CD4-positive, alpha-beta memory T cell (primary cell): Measurements from ENCODE around the gene GPI. TPM values are rescaled to one million over a fixed set of nuclear protein-coding genes. Genes with fewer than 3 reads are reported as not detected.
A peak's percentile ranks its signal among the peaks of the same experiment; 100 is the strongest.

Source experiments
- CTCF ChIA-PET: fragments of 350-600 bp; sonication (Branson Sonifier 250); formaldehyde crosslinking; loops from one replicate; lab custom pipeline; 2021; ENCODE audit warnings: inconsistent platforms; ENCODE audit not compliant: partially characterized antibody; lab: Charles Lee
- POLR2A ChIA-PET: fragments of 350-600 bp; sonication (Branson Sonifier 250); formaldehyde crosslinking; loops from one replicate; lab custom pipeline; 2021; ENCODE audit not compliant: partially characterized antibody; lab: Charles Lee
- DNase-seq, 5 donors: peaks; one replicate each; pipeline versions ENCODE4 v3.0.0 to v3.0.0-alpha.2; 2020 to 2022; ENCODE audit warnings: mixed read lengths in 1 of 5
- H3K27ac ChIP-seq: one replicate; pipeline ENCODE4 v1.7.0; 2013; ENCODE audit warnings: low read depth, low read length
- H3K27me3 ChIP-seq: 2 replicates; pipeline ENCODE4 v1.7.0; 2013; ENCODE audit warnings: mild to moderate bottlenecking, low read length, moderate library complexity; ENCODE audit not compliant: insufficient read depth
- H3K36me3 ChIP-seq: 2 replicates; pipeline ENCODE4 v1.7.0; 2013; ENCODE audit warnings: mild to moderate bottlenecking, low read length, moderate library complexity; ENCODE audit not compliant: insufficient read depth
- H3K4me1 ChIP-seq: 2 replicates; pipeline ENCODE4 v1.7.0; 2013; ENCODE audit warnings: mild to moderate bottlenecking, low read length, moderate library complexity; ENCODE audit not compliant: insufficient read depth
- H3K4me3 ChIP-seq, 2 donors: one replicate each; pipeline ENCODE4 v1.7.0; 2013; ENCODE audit warnings: low read length in 2 of 2, mild to moderate bottlenecking in 1 of 2
- H3K9me3 ChIP-seq, 2 donors: one replicate each; pipeline ENCODE4 v1.7.0; 2013; ENCODE audit warnings: low read length in 2 of 2, control low read depth in 1 of 2; ENCODE audit not compliant: control insufficient read depth in 1 of 2
- H3K27ac Mint-ChIP-seq, 7 donors: one replicate each; pipeline ENCODE4 v1.8.0; 2020 to 2021; ENCODE audit warnings: mixed read lengths in 7 of 7, mild to moderate bottlenecking in 6 of 7, inconsistent platforms in 3 of 7, moderate library complexity in 3 of 7
- H3K27me3 Mint-ChIP-seq, 2 donors: one replicate each; pipeline ENCODE4 v1.8.0; 2020 to 2021; ENCODE audit warnings: mixed read lengths in 2 of 2
- H3K36me3 Mint-ChIP-seq, 2 donors: one replicate each; pipeline ENCODE4 v1.8.0; 2020 to 2021; ENCODE audit warnings: mixed read lengths in 2 of 2, inconsistent platforms in 1 of 2, mild to moderate bottlenecking in 1 of 2
- H3K4me1 Mint-ChIP-seq, 4 donors: one replicate each; pipeline ENCODE4 v1.8.0; 2020 to 2021; ENCODE audit warnings: mixed read lengths in 4 of 4, mild to moderate bottlenecking in 1 of 4
- H3K4me3 Mint-ChIP-seq, 8 donors: one replicate each; pipeline ENCODE4 v1.8.0; 2020 to 2021; ENCODE audit warnings: mixed read lengths in 8 of 8, mild to moderate bottlenecking in 7 of 8, moderate library complexity in 6 of 8, inconsistent platforms in 3 of 8
- H3K9me3 Mint-ChIP-seq, 8 donors: one replicate each; pipeline ENCODE4 v1.8.0; 2020 to 2021; ENCODE audit warnings: mixed read lengths in 8 of 8, mild to moderate bottlenecking in 5 of 8, inconsistent platforms in 3 of 8, moderate library complexity in 1 of 8
- intact Hi-C: fragments of 100-400 bp; cut with micrococcal nuclease; formaldehyde crosslinking; loops from one replicate; pipeline ENCODE4 v1.15.1; 2023
- polyA plus RNA-seq, 2 donors: library from polyadenylated mRNA; unstranded; fragments of 300-500 nt; fragmentation: Illumina TruSeq; gene quantifications; one replicate each; pipeline ENCODE4 v1.2.3, GENCODE V29; 2021
- total RNA-seq, 2 experiments: library from RNA; stranded (reverse); gene quantifications; one replicate each; pipeline ENCODE4 v1.2.3, GENCODE V29; 2021

Gene GPI
- 100 to 1,000 TPM; 121 to 127 TPM for total RNA-seq
- polyA plus RNA-seq, result 100 to 1,000 TPM; 127 to 156 TPM

DNA sequence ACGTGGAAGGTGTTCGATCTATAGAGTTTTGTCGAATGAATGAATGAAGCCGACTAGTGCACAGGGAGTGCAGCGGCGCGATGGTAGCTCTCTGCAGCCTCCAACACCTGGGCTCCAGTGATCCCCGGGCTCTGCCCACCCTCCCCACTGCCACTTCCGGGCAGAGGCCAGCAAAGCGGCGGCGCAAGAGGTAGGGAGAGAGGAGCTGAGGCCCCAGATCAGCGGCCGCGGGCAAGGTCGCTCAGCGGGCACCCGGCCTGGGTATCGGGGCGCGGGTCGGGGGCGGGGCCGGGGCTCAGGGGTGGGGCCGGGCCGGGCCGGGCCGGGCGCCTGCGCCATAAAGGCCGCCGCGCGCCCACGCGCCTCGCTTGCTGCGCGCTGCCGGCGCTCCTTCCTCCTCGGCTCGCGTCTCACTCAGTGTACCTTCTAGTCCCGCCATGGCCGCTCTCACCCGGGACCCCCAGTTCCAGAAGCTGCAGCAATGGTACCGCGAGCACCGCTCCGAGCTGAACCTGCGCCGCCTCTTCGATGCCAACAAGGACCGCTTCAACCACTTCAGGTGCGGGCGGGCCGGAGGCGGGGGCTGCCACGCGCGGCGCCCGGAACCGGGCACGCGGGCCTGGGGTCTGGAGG lies at the start of gene GPI:
GPI (plus strand) TSS at position 367 of the 633 bp plus-strand sequence; CDS start at position 438, 71 bp downstream.
- no peaks in the 10 kb centered on the region for H3K27me3 Mint-ChIP-seq
- H3K27ac ChIP-seq, result peak within 1 kb of the TSS; percentile 62
- intact Hi-C loops, result loop anchor here (2.0 to 5.0 kb wide), 2 partner anchors 14 to 193 kb away; partner anchors contain the start of gene LSM14A
- peaks cover 38% of the 10 kb centered on the region for H3K4me1 ChIP-seq
- peaks cover 13 to 38% of the 10 kb centered on the region in 2 donors for H3K36me3 Mint-ChIP-seq
- no peaks in the 10 kb centered on the region for H3K9me3 Mint-ChIP-seq
- peaks cover 24 to 45% (median 34%) of the 10 kb centered on the region in 4 donors for H3K4me1 Mint-ChIP-seq
- H3K27ac Mint-ChIP-seq, result peak within 1 kb of the TSS; percentile 83 to 95 (median 90)
- no peaks in the 10 kb centered on the region for H3K27me3 ChIP-seq
- DNase-seq, result peak; percentile 59 to 68 (median 61)
- peak within 1 kb of the TSS; percentile 91 to 99 (median 98) for H3K4me3 Mint-ChIP-seq
- H3K36me3 ChIP-seq, result peaks cover 19% of the 10 kb centered on the region
- H3K4me3 ChIP-seq, result peak within 1 kb of the TSS; percentile 76
- ChIA-PET CTCF (interaction anchor here (1.3 kb wide), 1 partner anchor 18 kb away, joined by 4 read pairs; no protein-coding TSS in a partner anchor), POLR2A (interaction anchor here (0.6 to 2.9 kb wide), 7 partner anchors 11 to 192 kb away, joined by 3 to 13 read pairs (median 6); partner anchors contain the start of genes LSM14A and UBA2)
- H3K9me3 ChIP-seq, result no peaks in the 10 kb centered on the region

DNA sequence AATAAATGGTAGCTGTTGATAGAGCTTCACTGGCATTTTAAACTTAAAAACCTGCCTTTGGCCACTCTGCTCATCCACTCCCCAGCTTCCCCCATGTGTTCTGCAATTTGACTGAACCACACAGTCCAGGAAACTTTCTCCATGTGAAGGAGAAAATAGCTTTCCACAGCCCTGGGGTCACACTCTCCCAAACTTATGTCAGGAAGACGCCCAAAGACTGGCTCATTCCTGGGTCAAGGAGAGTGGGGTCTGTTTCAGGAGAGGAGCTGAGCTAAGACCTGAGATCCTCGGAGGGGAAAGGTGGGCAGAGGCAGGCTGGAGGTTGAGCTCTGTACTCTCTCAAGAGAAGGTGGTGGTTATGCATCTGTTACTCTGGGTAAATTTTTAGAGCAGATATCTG lies 48.7 kb upstream of the GPI start:
- H3K4me3 ChIP-seq, result no peak overlapping the region
- peak overlapping the region; percentile 7 for H3K27ac ChIP-seq
- peaks cover 32 to 55% (median 48%) of the 10 kb centered on the region in 4 donors for H3K4me1 Mint-ChIP-seq
- peaks cover 13 to 19% of the 10 kb centered on the region in 2 donors for H3K36me3 Mint-ChIP-seq
- peak overlapping the region in 6 of 7 donors; percentile 29 to 88 (median 57) for H3K27ac Mint-ChIP-seq
- H3K36me3 ChIP-seq, result no peaks in the 10 kb centered on the region
- peaks cover 30% of the 10 kb centered on the region for H3K4me1 ChIP-seq
- intact Hi-C loops, result no loop called here
- H3K9me3 ChIP-seq, result no peaks in the 10 kb centered on the region
- ChIA-PET CTCF (interaction anchor here (0.5 to 2.1 kb wide), 7 partner anchors 15 to 53 kb away, joined by 3 to 7 read pairs (median 3); no protein-coding TSS in a partner anchor), POLR2A (interaction anchor here (0.9 kb wide), 1 partner anchor 97 kb away, joined by 3 read pairs; no protein-coding TSS in a partner anchor)
- peak overlapping the region in 2 of 8 donors; percentile 4 to 34 for H3K4me3 Mint-ChIP-seq
- H3K27me3 ChIP-seq, result no peaks in the 10 kb centered on the region
- H3K27me3 Mint-ChIP-seq, result no peaks in the 10 kb centered on the region
- H3K9me3 Mint-ChIP-seq, result no peaks in the 10 kb centered on the region
- DNase-seq, result no peak

DNA sequence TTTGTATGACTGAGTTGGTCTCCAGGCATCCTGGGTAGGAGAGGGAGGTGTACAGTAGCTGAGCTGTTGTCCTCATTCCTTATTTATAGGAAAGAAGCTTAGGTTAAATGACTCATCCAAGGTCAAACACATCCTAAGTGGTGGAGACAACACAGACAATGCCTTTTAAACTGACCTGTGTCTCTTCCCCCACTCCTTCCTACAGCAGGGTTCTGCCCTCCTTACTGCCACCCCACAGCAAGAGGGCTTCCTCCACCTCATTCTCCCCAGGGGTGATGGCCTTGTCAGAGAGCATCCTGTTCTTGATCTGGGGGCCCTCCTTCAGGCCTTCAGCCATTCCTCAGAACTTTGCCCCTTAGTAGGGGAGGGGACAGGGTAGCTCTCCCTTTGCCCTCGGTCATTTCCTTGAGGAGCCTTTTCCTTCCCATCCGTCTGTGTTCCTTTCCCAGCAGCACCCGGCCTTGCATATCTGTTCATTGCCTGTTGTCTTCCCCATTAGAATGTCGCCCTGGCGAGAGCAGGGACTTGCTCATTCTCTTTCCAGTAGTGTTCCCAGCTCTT lies 48.2 kb upstream of the GPI start:
- Histone ChIP-seq H3K36me3 (no peaks in the 10 kb centered on the region), H3K27me3 (no peaks in the 10 kb centered on the region), H3K4me1 (peaks cover 30% of the 10 kb centered on the region), H3K9me3 (no peaks in the 10 kb centered on the region), H3K27ac (peak overlapping the region; percentile 7), H3K4me3 (no peak overlapping the region)
- no peaks in the 10 kb centered on the region for H3K9me3 Mint-ChIP-seq
- H3K27ac Mint-ChIP-seq, result peak overlapping the region; percentile 64 to 88 (median 77)
- ChIA-PET CTCF (interaction anchor here (0.8 to 2.1 kb wide), 6 partner anchors 16 to 54 kb away, joined by 3 to 7 read pairs (median 3); no protein-coding TSS in a partner anchor), POLR2A (interaction anchor here (0.9 kb wide), 1 partner anchor 97 kb away, joined by 3 read pairs; no protein-coding TSS in a partner anchor)
- intact Hi-C loops, result no loop called here
- peaks cover 13 to 22% of the 10 kb centered on the region in 2 donors for H3K36me3 Mint-ChIP-seq
- no peak for DNase-seq
- peak overlapping the region in 7 of 8 donors; percentile 32 to 73 (median 49) for H3K4me3 Mint-ChIP-seq
- H3K27me3 Mint-ChIP-seq, result no peaks in the 10 kb centered on the region
- H3K4me1 Mint-ChIP-seq, result peaks cover 32 to 55% (median 47%) of the 10 kb centered on the region in 4 donors

DNA sequence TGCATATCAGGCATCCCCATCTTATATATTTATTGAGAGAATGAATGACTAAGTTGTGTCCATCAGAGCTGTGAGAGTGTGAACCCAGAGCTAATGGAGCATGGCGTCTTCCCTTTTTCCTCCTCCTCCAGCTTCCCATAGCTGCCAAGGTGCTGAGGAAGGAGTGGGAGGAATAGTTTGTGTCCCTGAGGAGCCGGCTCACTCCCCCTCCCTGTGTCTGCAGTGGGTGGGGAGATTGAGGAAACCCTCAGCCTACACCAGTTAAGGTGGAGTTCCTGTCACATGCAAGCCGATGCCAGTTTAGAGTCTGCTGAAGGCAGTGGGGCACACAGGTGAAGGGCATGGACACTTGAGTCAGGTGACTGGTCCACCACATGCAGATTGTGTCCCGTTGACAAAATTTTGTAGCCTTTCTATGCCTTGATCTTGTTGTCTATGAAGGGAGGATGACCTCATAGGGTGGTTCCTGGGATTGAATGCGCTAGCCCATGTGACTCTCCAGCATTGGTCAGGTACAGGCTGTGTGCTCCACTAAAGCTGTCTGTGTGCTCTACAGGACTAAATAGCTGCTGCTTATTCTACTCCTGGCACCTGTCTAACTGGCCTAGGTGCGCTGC lies 47.6 kb upstream of the GPI start:
- H3K27me3 ChIP-seq, result no peaks in the 10 kb centered on the region
- H3K4me3 ChIP-seq, result no peak overlapping the region
- Mint-ChIP-seq H3K36me3 (peaks cover 13 to 25% of the 10 kb centered on the region in 2 donors), H3K4me1 (peaks cover 28 to 49% (median 43%) of the 10 kb centered on the region in 4 donors), H3K27me3 (no peaks in the 10 kb centered on the region), H3K27ac (peak overlapping the region; percentile 67 to 88 (median 81)), H3K4me3 (peak overlapping the region in 7 of 8 donors; percentile 32 to 73 (median 49)), H3K9me3 (no peaks in the 10 kb centered on the region)
- no peaks in the 10 kb centered on the region for H3K9me3 ChIP-seq
- ChIA-PET POLR2A (no interaction called here), CTCF (interaction anchor here (2.1 kb wide), 1 partner anchor 21 kb away, joined by 7 read pairs; no protein-coding TSS in a partner anchor)
- DNase-seq, result peak; percentile 27 to 78 (median 44)
- peaks cover 30% of the 10 kb centered on the region for H3K4me1 ChIP-seq
- H3K27ac ChIP-seq, result peak overlapping the region; percentile 7
- H3K36me3 ChIP-seq, result no peaks in the 10 kb centered on the region
- intact Hi-C loops, result no loop called here

DNA sequence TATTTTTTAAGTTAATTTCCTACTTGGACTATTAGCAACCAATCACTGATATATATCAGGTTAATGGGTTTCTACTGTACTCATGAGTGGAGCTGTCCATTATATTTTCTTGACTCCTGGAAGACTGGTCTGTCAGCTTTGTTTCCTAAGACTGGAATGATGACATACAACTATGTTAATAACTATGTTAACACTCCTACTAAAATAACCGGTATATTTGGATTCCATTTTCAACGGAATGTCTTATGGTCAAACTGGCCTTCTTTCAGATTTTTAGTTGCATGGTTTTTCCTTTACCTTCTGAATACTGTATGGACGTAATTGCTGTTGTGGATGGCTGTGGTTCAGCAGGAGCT lies 45.8 kb upstream of the GPI start:
- Histone ChIP-seq H3K4me1 (peaks cover 30% of the 10 kb centered on the region), H3K4me3 (no peak overlapping the region), H3K36me3 (no peaks in the 10 kb centered on the region), H3K9me3 (no peaks in the 10 kb centered on the region), H3K27me3 (no peaks in the 10 kb centered on the region), H3K27ac (no peak overlapping the region)
- Mint-ChIP-seq H3K27me3 (no peaks in the 10 kb centered on the region), H3K27ac (peak overlapping the region in 2 of 7 donors; percentile 42 to 75), H3K9me3 (no peaks in the 10 kb centered on the region), H3K36me3 (peaks cover 20 to 34% of the 10 kb centered on the region in 2 donors), H3K4me3 (no peak overlapping the region), H3K4me1 (peaks cover 29 to 50% (median 43%) of the 10 kb centered on the region in 4 donors)
- POLR2A ChIA-PET, result interaction anchor here (0.6 to 1.5 kb wide), 3 partner anchors 11 to 86 kb away, joined by 3 to 4 read pairs (median 4); no protein-coding TSS in a partner anchor
- DNase-seq, result no peak
- intact Hi-C loops, result no loop called here
- CTCF ChIA-PET, result no interaction called here

DNA sequence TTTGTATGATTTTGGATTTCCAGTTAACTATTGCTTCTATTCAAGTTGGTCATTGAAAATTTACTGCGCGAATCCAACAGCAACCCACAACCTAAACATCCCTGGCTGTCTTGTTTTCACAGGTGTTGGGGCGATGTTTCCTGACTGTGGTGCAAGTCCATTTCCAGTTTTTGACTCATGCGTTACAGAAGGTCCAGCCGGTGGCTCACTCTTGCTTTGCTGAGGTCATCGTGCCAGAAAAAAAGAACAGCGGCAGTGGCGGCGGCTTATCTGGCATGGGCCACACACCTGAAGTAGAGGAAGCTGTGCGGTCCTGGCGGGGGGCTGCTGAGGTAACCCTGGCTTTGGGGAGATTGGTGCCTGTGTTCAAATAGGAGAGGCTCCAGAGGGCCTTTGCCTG lies 45.2 kb upstream of the GPI start:
- ChIA-PET CTCF (interaction anchor here (1.0 kb wide), 1 partner anchor 27 kb away, joined by 3 read pairs; no protein-coding TSS in a partner anchor), POLR2A (interaction anchor here (1.0 to 1.5 kb wide), 2 partner anchors 12 kb away, joined by 3 to 4 read pairs; no protein-coding TSS in a partner anchor)
- Histone ChIP-seq H3K36me3 (no peaks in the 10 kb centered on the region), H3K9me3 (no peaks in the 10 kb centered on the region), H3K27me3 (no peaks in the 10 kb centered on the region), H3K4me1 (peaks cover 30% of the 10 kb centered on the region), H3K4me3 (no peak overlapping the region), H3K27ac (no peak overlapping the region)
- peak overlapping the region in 4 of 7 donors; percentile 17 to 48 (median 32) for H3K27ac Mint-ChIP-seq
- no peaks in the 10 kb centered on the region for H3K27me3 Mint-ChIP-seq
- intact Hi-C loops, result no loop called here
- peaks cover 22 to 34% of the 10 kb centered on the region in 2 donors for H3K36me3 Mint-ChIP-seq
- no peak overlapping the region for H3K4me3 Mint-ChIP-seq
- no peaks in the 10 kb centered on the region for H3K9me3 Mint-ChIP-seq
- peaks cover 25 to 45% (median 39%) of the 10 kb centered on the region in 4 donors for H3K4me1 Mint-ChIP-seq
- DNase-seq, result no peak
